GM23338 (cell line): ENCODE measurements around the gene ATP5PO. TPM values are rescaled to one million over a fixed set of nuclear protein-coding genes. Genes with fewer than 3 reads are reported as not detected.

ENCODE experiments used
- ATAC-seq: fragments of 200-7000 bp; cut with Tn5 transposase; 3 replicates; pipeline ENCODE4 v1.9.1; 2020
- DNase-seq: peaks from one replicate; pipeline ENCODE4 v3.0.0-alpha.2; 2015; ENCODE audit warnings: low spot score
- H2AFZ ChIP-seq: fragments of 200-600 bp; sonication (generic); 2 replicates; pipeline ENCODE4 v1.8.0; 2016; ENCODE audit warnings: antibody characterized with exemption, mild to moderate bottlenecking, moderate library complexity
- H3F3A ChIP-seq: fragments of 200-600 bp; sonication (generic); replicated peaks from 2 replicates; pipeline ENCODE4 v1.8.0; 2017; ENCODE audit warnings: antibody characterized with exemption, mixed run types, low read depth
- H3K27ac ChIP-seq: fragments of 200-600 bp; sonication (generic); 2 replicates; pipeline ENCODE4 v1.6.1; 2016; ENCODE audit warnings: low read depth
- H3K27me3 ChIP-seq: fragments of 200-600 bp; sonication (generic); 2 replicates; pipeline ENCODE4 v1.8.0; 2016; ENCODE audit warnings: mild to moderate bottlenecking, mixed run types, moderate library complexity; ENCODE audit not compliant: insufficient read depth
- H3K36me3 ChIP-seq: fragments of 200-600 bp; sonication (generic); 2 replicates; pipeline ENCODE4 v1.8.0; 2016; ENCODE audit warnings: mild to moderate bottlenecking; ENCODE audit not compliant: insufficient read depth
- H3K4me1 ChIP-seq: fragments of 200-600 bp; sonication (generic); 2 replicates; pipeline ENCODE4 v1.8.0; 2016; ENCODE audit warnings: mild to moderate bottlenecking, moderate library complexity; ENCODE audit not compliant: insufficient read depth
- H3K4me2 ChIP-seq: fragments of 200-600 bp; sonication (generic); 2 replicates; pipeline ENCODE4 v1.7.1; 2017; ENCODE audit warnings: mixed run types
- H3K4me3 ChIP-seq: fragments of 200-600 bp; sonication (generic); 2 replicates; pipeline ENCODE4 v1.6.1; 2016; ENCODE audit warnings: mixed run types
- H3K79me2 ChIP-seq: fragments of 200-600 bp; sonication (generic); replicated peaks from 2 replicates; pipeline ENCODE4 v1.8.0; 2017; ENCODE audit warnings: mild to moderate bottlenecking; ENCODE audit not compliant: insufficient read depth
- H3K9me2 ChIP-seq: fragments of 200-600 bp; sonication (generic); 2 replicates; pipeline ENCODE4 v1.8.0; 2017; ENCODE audit not compliant: insufficient read depth
- H4K20me1 ChIP-seq: fragments of 200-600 bp; sonication (generic); replicated peaks from 2 replicates; pipeline ENCODE4 v1.8.0; 2017; ENCODE audit warnings: mild to moderate bottlenecking; ENCODE audit not compliant: insufficient read depth
- H3K27ac Mint-ChIP-seq: 2 replicates; pipeline ENCODE4 v1.8.0; 2020; ENCODE audit warnings: inconsistent platforms, mild to moderate bottlenecking, moderate library complexity, mixed read lengths
- H3K27me3 Mint-ChIP-seq: 3 replicates; pipeline ENCODE4 v1.8.0; 2022; ENCODE audit warnings: low read depth, mild to moderate bottlenecking, moderate library complexity, mixed read lengths, inconsistent platforms; ENCODE audit not compliant: insufficient read depth, poor library complexity
- H3K36me3 Mint-ChIP-seq: 3 replicates; pipeline ENCODE4 v1.8.0; 2021; ENCODE audit warnings: low read depth, mild to moderate bottlenecking, inconsistent platforms, moderate library complexity, mixed read lengths
- H3K4me1 Mint-ChIP-seq: 3 replicates; pipeline ENCODE4 v1.8.0; 2020; ENCODE audit warnings: mild to moderate bottlenecking, inconsistent platforms, mixed read lengths
- H3K4me3 Mint-ChIP-seq: 3 replicates; pipeline ENCODE4 v1.8.0; 2021; ENCODE audit warnings: moderate library complexity, mild to moderate bottlenecking, inconsistent platforms, mixed read lengths
- H3K9me3 Mint-ChIP-seq: 3 replicates; pipeline ENCODE4 v1.8.0; 2020; ENCODE audit warnings: moderate library complexity, mild to moderate bottlenecking, inconsistent platforms, mixed read lengths
- CTCF ChIP-seq, 2 experiments: fragments of 200-600 bp in 1 of 2; sonication (generic) in 1 of 2; conservative IDR thresholded peaks; 2 replicates each; pipeline versions ENCODE4 v1.5.1 to v1.6.1; 2016 to 2017; ENCODE audit warnings: antibody characterized with exemption in 2 of 2, low read depth in 2 of 2, mild to moderate bottlenecking in 2 of 2, moderate library complexity in 1 of 2
- ETS1 ChIP-seq: IDR thresholded peaks from 2 replicates; pipeline ENCODE4 v1.6.1; 2016; ENCODE audit warnings: antibody characterized with exemption
- EZH2phosphoT487 ChIP-seq: fragments of 200-600 bp; sonication (generic); IDR thresholded peaks from one replicate; pipeline ENCODE4 v1.8.1; 2018; ENCODE audit warnings: antibody characterized with exemption; ENCODE audit not compliant: unreplicated experiment
- JUNB ChIP-seq: IDR thresholded peaks from one replicate; pipeline ENCODE4 v1.6.1; 2016; ENCODE audit warnings: antibody characterized with exemption; ENCODE audit not compliant: unreplicated experiment
- REST ChIP-seq: IDR thresholded peaks from one replicate; pipeline ENCODE4 v1.6.1; 2018; ENCODE audit warnings: antibody characterized with exemption; ENCODE audit not compliant: unreplicated experiment
- polyA plus RNA-seq: library from polyadenylated mRNA; unstranded; fragments of >200 nt; fragmentation: Nextera tagmentation; extraction: Ambion mirVana; gene quantifications from 2 replicates; pipeline ENCODE4 v1.2.1, GENCODE V29; 2016
- total RNA-seq: library from RNA; depleted of rRNA; stranded (reverse); fragments of >200 nt; shearing (Covaris generic); gene quantifications from 2 replicates; pipeline ENCODE4 v1.2.3, GENCODE V29; 2014

The ATP5PO gene
- total and polyA plus RNA-seq, 2 experiments from 2014 or later: 244 to 522 TPM

GRCh38 chr21:33884376-33885171, 31.0 kb downstream of the ATP5PO start (continued):
- TF ChIP-seq REST: no peak
- no peak for TF ChIP-seq EZH2phosphoT487
- TF ChIP-seq ETS1: no peak
- no peak for TF ChIP-seq JUNB

- Histone ChIP-seq H3K4me2 (no peak overlapping the region), H3K4me3 (no peak overlapping the region), H3K9me2 (peaks cover 8% of the 10 kb centered on the region; the same call in 1 of the 2 replicates), H3F3A (no peaks in the 10 kb centered on the region), H3K4me1 (peaks cover 7% of the 10 kb centered on the region), H3K79me2 (no peaks in the 10 kb centered on the region), H2AFZ (no peak overlapping the region; the same call in 1 of the 2 replicates), H3K27ac (no peak overlapping the region), H3K27me3 (no peaks in the 10 kb centered on the region), H4K20me1 (no peaks in the 10 kb centered on the region), H3K36me3 (no peaks in the 10 kb centered on the region)
- Mint-ChIP-seq H3K9me3 (no peaks in the 10 kb centered on the region), H3K27me3 (no peaks in the 10 kb centered on the region), H3K36me3 (no peaks in the 10 kb centered on the region; the same call in 2 of the 3 replicates), H3K27ac (no peak overlapping the region), H3K4me1 (peaks cover 13% of the 10 kb centered on the region), H3K4me3 (no peak overlapping the region)
- no peak for TF ChIP-seq CTCF (conservative IDR thresholded peaks at IDR 0.05; ENCODE audit: low read depth in 2 of 2)
- DNase-seq (no peak), ATAC-seq (no peak)
These were observed 32.5 kb downstream of the ATP5PO start for GRCh38 chr21:33883118-33883517.
